Measurements from ENCODE around the gene HMBS.

DNA sequence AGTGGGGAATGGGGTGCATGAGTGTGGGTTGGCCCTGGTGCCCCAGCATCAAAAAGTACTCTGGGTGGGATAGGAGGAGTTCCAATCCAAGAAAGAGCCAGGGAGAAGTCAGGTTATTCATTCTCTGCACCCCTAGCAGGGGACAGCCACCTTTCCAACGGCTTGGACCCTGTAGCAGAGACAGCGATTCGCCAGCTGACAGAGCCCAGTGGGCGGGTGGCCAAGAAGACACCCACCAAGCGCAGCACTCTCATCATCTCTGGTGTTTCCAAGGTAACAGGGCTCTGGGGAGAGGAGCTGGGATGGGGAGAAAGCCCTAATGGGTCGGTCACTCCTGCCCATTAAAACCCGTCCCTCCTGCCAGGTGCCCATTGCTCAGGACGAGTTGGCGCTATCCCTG is 29.0 kb downstream of the HMBS start:
- TF ChIP-seq POLR2A (IDR thresholded peaks at IDR 0.05): no peak
- TF ChIP-seq, protein P1, sequence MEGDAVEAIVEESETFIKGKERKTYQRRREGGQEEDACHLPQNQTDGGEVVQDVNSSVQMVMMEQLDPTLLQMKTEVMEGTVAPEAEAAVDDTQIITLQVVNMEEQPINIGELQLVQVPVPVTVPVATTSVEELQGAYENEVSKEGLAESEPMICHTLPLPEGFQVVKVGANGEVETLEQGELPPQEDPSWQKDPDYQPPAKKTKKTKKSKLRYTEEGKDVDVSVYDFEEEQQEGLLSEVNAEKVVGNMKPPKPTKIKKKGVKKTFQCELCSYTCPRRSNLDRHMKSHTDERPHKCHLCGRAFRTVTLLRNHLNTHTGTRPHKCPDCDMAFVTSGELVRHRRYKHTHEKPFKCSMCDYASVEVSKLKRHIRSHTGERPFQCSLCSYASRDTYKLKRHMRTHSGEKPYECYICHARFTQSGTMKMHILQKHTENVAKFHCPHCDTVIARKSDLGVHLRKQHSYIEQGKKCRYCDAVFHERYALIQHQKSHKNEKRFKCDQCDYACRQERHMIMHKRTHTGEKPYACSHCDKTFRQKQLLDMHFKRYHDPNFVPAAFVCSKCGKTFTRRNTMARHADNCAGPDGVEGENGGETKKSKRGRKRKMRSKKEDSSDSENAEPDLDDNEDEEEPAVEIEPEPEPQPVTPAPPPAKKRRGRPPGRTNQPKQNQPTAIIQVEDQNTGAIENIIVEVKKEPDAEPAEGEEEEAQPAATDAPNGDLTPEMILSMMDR (IDR thresholded peaks at IDR 0.05): no peak

All from body of pancreas (tissue), 4 donors.